HCT116 (cell line): ENCODE data around the gene MTLN. TPM values are rescaled to one million over a fixed set of nuclear protein-coding genes. Genes with fewer than 3 reads are reported as not detected.

ENCODE experiments used
- ATAC-seq: fragments of 200-7000 bp; cut with Tn5 transposase; 2 replicates; pipeline ENCODE4 v1.9.1; 2020; ENCODE audit warnings: mild to moderate bottlenecking, moderate library complexity
- BruUV-seq: library from RNA; stranded (reverse); fragments of 400-500 nt; replicated peaks from 2 replicates; lab custom pipeline; 2021; lab: Mats Ljungman, UMichigan
- CTCF ChIA-PET: fragments of 300-600 bp; sonication (Branson Sonifier 250); formaldehyde crosslinking; loops from one replicate; lab custom pipeline; 2021; ENCODE audit warnings: antibody characterized with exemption; lab: Charles Lee
- POLR2A ChIA-PET: fragments of 300-600, 350-600 bp; sonication (Branson Sonifier 250); formaldehyde crosslinking; loops from one replicate; lab custom pipeline; 2021; ENCODE audit warnings: antibody characterized with exemption; lab: Charles Lee
- RAD21 ChIA-PET, 2 experiments: fragments of 300-600 bp; sonication (Branson Sonifier 250); formaldehyde crosslinking; loops; one replicate each; lab custom pipeline; 2023; ENCODE audit warnings: low total read pairs in 2 of 2; ENCODE audit not compliant: uncharacterized antibody in 2 of 2, unreplicated experiment in 2 of 2, low non-redundant PET in 1 of 2; lab: Charles Lee
- DNase-seq: peaks from one replicate; pipeline ENCODE4 v3.0.0-alpha.2; 2010; ENCODE audit warnings: low read depth, low spot score
- H2AFZ ChIP-seq: fragments of 200-600 bp; shearing (Covaris generic), sonication (generic); 2 replicates; pipeline ENCODE4 v1.6.1; 2017; ENCODE audit warnings: low read depth, mixed run types, mixed read lengths, antibody characterized with exemption, low read length; ENCODE audit not compliant: poor library complexity, severe bottlenecking
- H3K27ac ChIP-seq: 2 replicates; pipeline ENCODE4 v1.5.1; 2012; ENCODE audit warnings: low read depth, low read length
- H3K27me3 ChIP-seq: fragments of 200-600 bp; sonication (generic); 2 replicates; pipeline ENCODE4 v1.6.1; 2016; ENCODE audit warnings: mixed run types, low read length, mixed read lengths; ENCODE audit not compliant: insufficient read depth
- H3K36me3 ChIP-seq, 2 experiments: fragments of 200-500 bp in 1 of 2; fragments of 200-600 bp in 1 of 2; sonication (Bioruptor generic) in 1 of 2; sonication (generic) in 1 of 2; 2 replicates each; pipeline versions ENCODE4 v1.5.1 to v1.6.1; 2014 to 2016; ENCODE audit warnings: low read length in 2 of 2, inconsistent platforms in 1 of 2, mixed read lengths in 1 of 2, mixed run types in 1 of 2; ENCODE audit not compliant: insufficient read depth in 2 of 2, control insufficient read depth in 1 of 2
- H3K4me1 ChIP-seq, 2 experiments: fragments of 200-600 bp in 1 of 2; sonication (generic) in 1 of 2; 2 replicates each; pipeline versions ENCODE4 v1.5.1 to v1.6.1; 2012 to 2017; ENCODE audit warnings: low read length in 2 of 2, inconsistent platforms in 1 of 2, mild to moderate bottlenecking in 1 of 2, mixed read lengths in 1 of 2, mixed run types in 1 of 2, moderate library complexity in 1 of 2; ENCODE audit not compliant: insufficient read depth in 2 of 2, control insufficient read depth in 1 of 2
- H3K4me2 ChIP-seq: fragments of 200-600 bp; sonication (generic); 2 replicates; pipeline ENCODE4 v1.6.1; 2017; ENCODE audit warnings: mixed run types, low read length, mixed read lengths
- H3K4me3 ChIP-seq, 2 experiments: fragments of 200-600 bp in 1 of 2; sonication (generic) in 1 of 2; replicated peaks in 1 of 2; 2 replicates each; pipeline ENCODE4 v1.5.1; 2011 to 2016; ENCODE audit warnings: low read length in 2 of 2, control low read depth in 1 of 2, low read depth in 1 of 2, mild to moderate bottlenecking in 1 of 2, mixed read lengths in 1 of 2, mixed run types in 1 of 2
- H3K79me2 ChIP-seq: fragments of 200-600 bp; sonication (generic); 2 replicates; pipeline ENCODE4 v1.6.1; 2017; ENCODE audit warnings: mild to moderate bottlenecking, mixed run types, low read length, moderate library complexity, mixed read lengths; ENCODE audit not compliant: insufficient read depth
- H3K9ac ChIP-seq: fragments of 200-600 bp; sonication (generic); 2 replicates; pipeline ENCODE4 v1.6.1; 2016; ENCODE audit warnings: low read length, mixed read lengths
- H3K9me2 ChIP-seq: fragments of 200-600 bp; sonication (generic), shearing (Covaris generic); 2 replicates; pipeline ENCODE4 v1.6.1; 2017; ENCODE audit warnings: mixed run types, mild to moderate bottlenecking, moderate library complexity; ENCODE audit not compliant: insufficient read depth
- H3K9me3 ChIP-seq, 2 experiments: fragments of 200-500 bp in 1 of 2; fragments of 200-600 bp in 1 of 2; sonication (Bioruptor generic) in 1 of 2; sonication (generic) in 1 of 2; 2 replicates each; pipeline ENCODE4 v1.6.1; 2014 to 2017; ENCODE audit warnings: low read length in 2 of 2, mixed read lengths in 2 of 2, inconsistent platforms in 1 of 2, low read depth in 1 of 2, mild to moderate bottlenecking in 1 of 2, mixed run types in 1 of 2, moderate library complexity in 1 of 2; ENCODE audit not compliant: control insufficient read depth in 1 of 2, insufficient read depth in 1 of 2
- H4K20me1 ChIP-seq: fragments of 200-600 bp; sonication (generic), shearing (Covaris generic); 2 replicates; pipeline ENCODE4 v1.6.1; 2017; ENCODE audit warnings: mixed run types, mild to moderate bottlenecking, moderate library complexity; ENCODE audit not compliant: insufficient read depth
- ATF3 ChIP-seq: IDR thresholded peaks from 2 replicates; pipeline ENCODE4 v1.6.1; 2012
- CBX3 ChIP-seq: IDR thresholded peaks from 2 replicates; pipeline ENCODE4 v1.6.1; 2012; ENCODE audit warnings: low read depth
- CEBPB ChIP-seq: IDR thresholded peaks from 2 replicates; pipeline ENCODE4 v1.6.1; 2012; ENCODE audit warnings: low read depth
- EGR1 ChIP-seq: IDR thresholded peaks from 2 replicates; pipeline ENCODE4 v1.6.1; 2012; ENCODE audit warnings: low read depth
- JUND ChIP-seq: IDR thresholded peaks from 2 replicates; pipeline ENCODE4 v1.6.1; 2012
- POLR2A ChIP-seq: IDR thresholded peaks from 2 replicates; pipeline ENCODE4 v1.7.0; 2011; ENCODE audit warnings: borderline replicate concordance; ENCODE audit not compliant: insufficient read depth, insufficient read length; ENCODE audit errors: extremely low read depth
- POLR2AphosphoS5 ChIP-seq: IDR thresholded peaks from 2 replicates; pipeline ENCODE4 v1.6.1; 2011; ENCODE audit warnings: mild to moderate bottlenecking, low read depth, low read length, moderate library complexity
- REST ChIP-seq: IDR thresholded peaks from 2 replicates; pipeline ENCODE4 v1.6.1; 2012; ENCODE audit warnings: low read depth
- SIN3A ChIP-seq: IDR thresholded peaks from 2 replicates; pipeline ENCODE4 v1.6.1; 2012; ENCODE audit warnings: low read depth
- SP1 ChIP-seq: IDR thresholded peaks from 2 replicates; pipeline ENCODE4 v1.6.1; 2012; ENCODE audit warnings: low read depth
- SRF ChIP-seq: IDR thresholded peaks from 2 replicates; pipeline ENCODE4 v1.6.1; 2012; ENCODE audit warnings: low read depth
- TCF7L2 ChIP-seq: IDR thresholded peaks from 2 replicates; pipeline ENCODE4 v1.7.0; 2011; ENCODE audit warnings: borderline replicate concordance, inconsistent platforms; ENCODE audit not compliant: insufficient read depth, insufficient read length; ENCODE audit errors: extremely low read depth
- YY1 ChIP-seq: IDR thresholded peaks from 2 replicates; pipeline ENCODE4 v1.6.1; 2011; ENCODE audit warnings: low read length, low read depth, moderate library complexity, mild to moderate bottlenecking; ENCODE audit not compliant: insufficient replicate concordance; ENCODE audit errors: extremely low read depth
- ZNF274 ChIP-seq: fragments of 200-500 bp; sonication (Bioruptor generic); IDR thresholded peaks from 2 replicates; pipeline ENCODE4 v1.6.1; 2014; ENCODE audit warnings: mild to moderate bottlenecking, low read depth, low read length, inconsistent platforms
- intact Hi-C: fragments of 100-400 bp; cut with micrococcal nuclease; formaldehyde crosslinking; loops from 2 replicates; pipeline ENCODE4 v1.10.0; 2022
- total RNA-seq: library from RNA; stranded (reverse); gene quantifications from one replicate; pipeline ENCODE4 v1.2.1, GENCODE V29; 2021; ENCODE audit not compliant: unreplicated experiment
- TF ChIP-seq, protein P1 (sequence below): IDR thresholded peaks from 2 replicates; pipeline ENCODE4 v1.6.1; 2011; ENCODE audit warnings: mild to moderate bottlenecking, low read length, moderate library complexity; ENCODE audit not compliant: insufficient replicate concordance; ENCODE audit errors: extremely low read depth

Gene MTLN
- total RNA-seq, 1 experiment from 2014 or later: 35.7 TPM

DNA sequence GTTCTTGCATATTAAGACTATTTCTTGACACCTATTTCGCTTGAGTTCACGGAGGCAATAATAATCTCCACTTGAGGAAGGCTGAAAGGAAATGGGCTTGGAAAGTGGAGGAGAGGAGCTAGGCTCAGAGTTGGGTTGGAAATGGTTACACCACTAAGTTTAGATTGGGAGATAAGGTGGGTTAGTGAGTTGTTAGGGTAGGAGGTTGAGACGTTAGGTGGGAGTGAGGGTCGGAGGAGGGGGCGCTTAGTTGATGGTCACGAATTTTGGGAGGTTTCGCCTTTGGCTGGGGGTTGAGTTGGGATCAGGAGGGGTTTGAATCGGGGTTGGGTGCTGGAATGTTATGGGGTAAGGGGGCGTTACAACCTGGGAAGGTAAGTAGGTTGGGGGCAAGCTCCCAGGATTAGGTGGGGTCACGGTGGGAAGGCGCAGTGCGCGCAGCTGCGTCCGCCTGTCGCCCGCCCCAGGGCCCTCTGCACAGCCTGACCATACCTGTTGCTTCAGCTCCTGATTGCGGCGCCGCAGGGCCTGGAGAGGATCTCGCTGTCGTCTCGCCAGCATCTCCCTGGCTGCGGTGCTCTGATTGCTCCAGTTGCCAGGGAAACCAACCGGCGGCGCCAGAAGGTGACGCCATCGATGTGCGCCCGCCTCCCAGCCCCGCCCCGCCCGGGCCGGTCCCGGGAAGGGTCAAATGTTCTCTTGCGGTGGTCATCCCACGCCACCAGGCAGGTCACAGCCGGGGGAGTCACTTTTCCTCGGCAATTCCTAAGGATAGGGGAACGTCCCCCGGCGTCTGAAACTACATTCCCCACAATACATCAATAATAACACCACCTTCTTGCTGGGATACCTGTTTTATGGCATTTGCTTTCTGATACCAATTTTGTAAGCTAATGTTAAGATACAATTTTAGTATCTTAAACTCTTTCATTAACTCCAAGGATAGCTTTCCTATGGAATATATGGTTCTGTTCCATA is 7.7 kb downstream of the MTLN start, which contains the start of gene NPHP1:
TSS of gene NPHP1 (minus strand) at position 606 of the 978 bp plus-strand sequence. CDS start at position 561, 45 bp downstream.
- ChIA-PET POLR2A (no interaction called here), CTCF (no interaction called here), RAD21 (no interaction called here)
- H3K9me3 ChIP-seq: no peaks in the 10 kb centered on the region
- H3K4me3 ChIP-seq: peak within 1 kb of the TSS; percentile 75 to 78
- peak within 1 kb of the TSS; percentile 87 for H3K4me2 ChIP-seq
- H3K27me3 ChIP-seq: no peaks in the 10 kb centered on the region
- DNase-seq (peak; percentile 60), ATAC-seq (peak; percentile 95)
- H3K9me2 ChIP-seq: no peaks in the 10 kb centered on the region
- H3K9ac ChIP-seq: peak within 1 kb of the TSS; percentile 63
- H3K27ac ChIP-seq: no peak within 1 kb of the TSS
- intact Hi-C loops: no loop called here
- BruUV-seq: no TSS peak
- H4K20me1 ChIP-seq: no peaks in the 10 kb centered on the region
- no peaks in the 10 kb centered on the region for H3K79me2 ChIP-seq
- no peaks in the 10 kb centered on the region for H3K36me3 ChIP-seq
- peaks cover 0 to 18% of the 10 kb centered on the region in 2 experiments; a peak in 2 of 4 replicates for H3K4me1 ChIP-seq
- peak within 1 kb of the TSS; percentile 63 for H2AFZ ChIP-seq
- TF ChIP-seq SP1: peak; percentile 85
- TF ChIP-seq EGR1: no peak
- no peak for TF ChIP-seq YY1
- no peak for TF ChIP-seq JUND
- TF ChIP-seq REST: no peak
- no peak for TF ChIP-seq ZNF274
- TF ChIP-seq CEBPB: no peak
- peak; percentile 38; the same call in 1 of the 2 replicates for TF ChIP-seq SIN3A
- TF ChIP-seq SRF: peak; percentile 94
- peak; percentile 81 for TF ChIP-seq POLR2AphosphoS5
- no peak for TF ChIP-seq ATF3
- TF ChIP-seq POLR2A: peak; percentile 55
- TF ChIP-seq, protein P1, sequence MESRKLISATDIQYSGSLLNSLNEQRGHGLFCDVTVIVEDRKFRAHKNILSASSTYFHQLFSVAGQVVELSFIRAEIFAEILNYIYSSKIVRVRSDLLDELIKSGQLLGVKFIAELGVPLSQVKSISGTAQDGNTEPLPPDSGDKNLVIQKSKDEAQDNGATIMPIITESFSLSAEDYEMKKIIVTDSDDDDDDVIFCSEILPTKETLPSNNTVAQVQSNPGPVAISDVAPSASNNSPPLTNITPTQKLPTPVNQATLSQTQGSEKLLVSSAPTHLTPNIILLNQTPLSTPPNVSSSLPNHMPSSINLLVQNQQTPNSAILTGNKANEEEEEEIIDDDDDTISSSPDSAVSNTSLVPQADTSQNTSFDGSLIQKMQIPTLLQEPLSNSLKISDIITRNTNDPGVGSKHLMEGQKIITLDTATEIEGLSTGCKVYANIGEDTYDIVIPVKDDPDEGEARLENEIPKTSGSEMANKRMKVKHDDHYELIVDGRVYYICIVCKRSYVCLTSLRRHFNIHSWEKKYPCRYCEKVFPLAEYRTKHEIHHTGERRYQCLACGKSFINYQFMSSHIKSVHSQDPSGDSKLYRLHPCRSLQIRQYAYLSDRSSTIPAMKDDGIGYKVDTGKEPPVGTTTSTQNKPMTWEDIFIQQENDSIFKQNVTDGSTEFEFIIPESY: no peak
- peak; percentile 44; the same call in 1 of the 2 replicates for TF ChIP-seq CBX3
- peak; percentile 17 for TF ChIP-seq TCF7L2
